GM12891 (cell line): ENCODE measurements around the gene AMN1.

Experiments
- PAX5 ChIP-seq: IDR thresholded peaks from 2 replicates; pipeline ENCODE4 v1.6.1; 2011; ENCODE audit warnings: low read length, moderate library complexity, mild to moderate bottlenecking; ENCODE audit not compliant: insufficient read depth, severe bottlenecking
- POLR2A ChIP-seq: IDR thresholded peaks from 2 replicates; pipeline ENCODE4 v1.6.1; 2011; ENCODE audit warnings: low read depth, low read length, control low read depth
- POLR2AphosphoS5 ChIP-seq: IDR thresholded peaks from 2 replicates; pipeline ENCODE4 v1.6.1; 2011; ENCODE audit warnings: low read depth, low read length, control low read depth
- SPI1 ChIP-seq: IDR thresholded peaks from 2 replicates; pipeline ENCODE4 v1.6.1; 2011; ENCODE audit warnings: low read depth, low read length, control low read depth
- TAF1 ChIP-seq: IDR thresholded peaks from 2 replicates; pipeline ENCODE4 v1.6.1; 2011; ENCODE audit warnings: low read depth, low read length, control low read depth

- TF ChIP-seq POLR2A (no peak), POLR2AphosphoS5 (no peak), TAF1 (no peak), PAX5 (no peak), SPI1 (peak; percentile 31; the same call in 1 of the 2 replicates)
These were observed 66.5 kb downstream of the AMN1 start for GRCh38 chr12:31662176-31662849.
